ENCODE results near the gene KRTAP1-5. TPM values are rescaled to one million over a fixed set of nuclear protein-coding genes. Genes with fewer than 3 reads are reported as not detected.

KRTAP1-5 gene
- total and polyA plus RNA-seq, 2 donors (not counting 1 experiment from before 2014, with no cell fraction given): not detected

- DNase-seq (no peak), ATAC-seq (ENCODE audit: low read depth) (no peak)
- ChIA-PET POLR2A (no interaction called here), CTCF (interaction anchor here (0.6 kb wide), 1 partner anchor 436 kb away, joined by 3 read pairs; no protein-coding TSS in a partner anchor)
- no peak for TF ChIP-seq EZH2 (IDR thresholded peaks at IDR 0.05; ENCODE audit: borderline replicate concordance, insufficient read depth, low read depth, low read length, poor library complexity, severe bottlenecking)
- TF ChIP-seq, protein P1, sequence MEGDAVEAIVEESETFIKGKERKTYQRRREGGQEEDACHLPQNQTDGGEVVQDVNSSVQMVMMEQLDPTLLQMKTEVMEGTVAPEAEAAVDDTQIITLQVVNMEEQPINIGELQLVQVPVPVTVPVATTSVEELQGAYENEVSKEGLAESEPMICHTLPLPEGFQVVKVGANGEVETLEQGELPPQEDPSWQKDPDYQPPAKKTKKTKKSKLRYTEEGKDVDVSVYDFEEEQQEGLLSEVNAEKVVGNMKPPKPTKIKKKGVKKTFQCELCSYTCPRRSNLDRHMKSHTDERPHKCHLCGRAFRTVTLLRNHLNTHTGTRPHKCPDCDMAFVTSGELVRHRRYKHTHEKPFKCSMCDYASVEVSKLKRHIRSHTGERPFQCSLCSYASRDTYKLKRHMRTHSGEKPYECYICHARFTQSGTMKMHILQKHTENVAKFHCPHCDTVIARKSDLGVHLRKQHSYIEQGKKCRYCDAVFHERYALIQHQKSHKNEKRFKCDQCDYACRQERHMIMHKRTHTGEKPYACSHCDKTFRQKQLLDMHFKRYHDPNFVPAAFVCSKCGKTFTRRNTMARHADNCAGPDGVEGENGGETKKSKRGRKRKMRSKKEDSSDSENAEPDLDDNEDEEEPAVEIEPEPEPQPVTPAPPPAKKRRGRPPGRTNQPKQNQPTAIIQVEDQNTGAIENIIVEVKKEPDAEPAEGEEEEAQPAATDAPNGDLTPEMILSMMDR (IDR thresholded peaks at IDR 0.05): no peak
- H3K79me2 ChIP-seq (ENCODE audit: control insufficient read depth, insufficient read depth, low read length): no peaks in the 10 kb centered on the region
- no peak overlapping the region for H3K4me3 ChIP-seq (ENCODE audit: control extremely low read depth in 1 of 5, extremely low read depth in 1 of 5, insufficient read depth in 1 of 5, low read depth in 2 of 5, low read length in 4 of 5)
- Mint-ChIP-seq H3K27ac (no peak overlapping the region), H3K4me1 (no peaks in the 10 kb centered on the region), H3K9me3 (ENCODE audit: insufficient read depth) (no peaks in the 10 kb centered on the region), H3K27me3 (peaks cover 56% of the 10 kb centered on the region), H3K4me3 (no peak overlapping the region)
- no peak overlapping the region for H3K27ac ChIP-seq (ENCODE audit: low read length in 2 of 2)
- H3K9me3 ChIP-seq (ENCODE audit: control extremely low read depth in 1 of 3, control insufficient read depth in 2 of 3, insufficient read depth in 1 of 3, low read length in 2 of 3): no peaks in the 10 kb centered on the region
- intact Hi-C loops (cut with micrococcal nuclease): no loop called here
- H3K9ac ChIP-seq (ENCODE audit: low read length): no peak overlapping the region
- H2AFZ ChIP-seq (ENCODE audit: insufficient read depth, low read depth, low read length, poor library complexity, severe bottlenecking): no peak overlapping the region
- H3K27me3 ChIP-seq (replicated peaks in 1 of 4; ENCODE audit: control extremely low read depth in 1 of 4, control insufficient read depth in 3 of 4, insufficient read depth in 4 of 4, low read length in 3 of 4): peaks cover 0 to 10% (median 6%) of the 10 kb centered on the region in 4 experiments
- no peaks in the 10 kb centered on the region for H4K20me1 ChIP-seq (ENCODE audit: control insufficient read depth, insufficient read depth, low read length, poor library complexity, severe bottlenecking)
- H3K36me3 ChIP-seq (replicated peaks in 1 of 2; ENCODE audit: control extremely low read depth in 1 of 2, control insufficient read depth in 1 of 2, extremely low read depth in 1 of 2, insufficient read depth in 2 of 2, low read length in 1 of 2): no peaks in the 10 kb centered on the region
- WGBS (ENCODE audit: insufficient coverage): no CpG with 5 or more reads among the region's 1 CpG
- H3K4me1 ChIP-seq (ENCODE audit: control insufficient read depth in 2 of 2, insufficient read depth in 2 of 2, low read length in 2 of 2): no peaks in the 10 kb centered on the region
- no peak overlapping the region for H3K4me2 ChIP-seq (replicated peaks; ENCODE audit: low read depth, low read length, poor library complexity, severe bottlenecking)
Observed at GRCh38 chr17:40995116-40995515, 31.9 kb downstream of the KRTAP1-5 start.

- Mint-ChIP-seq H3K9me3 (ENCODE audit: insufficient read depth) (no peaks in the 10 kb centered on the region), H3K4me1 (no peaks in the 10 kb centered on the region)
- TF ChIP-seq, protein P1 (IDR thresholded peaks at IDR 0.05): no peak
- TF ChIP-seq EZH2 (IDR thresholded peaks at IDR 0.05; ENCODE audit: borderline replicate concordance, insufficient read depth, low read depth, low read length, poor library complexity, severe bottlenecking): no peak
Observed at GRCh38 chr17:40993839-40994238, 33.2 kb downstream of the KRTAP1-5 start, which contains the start of gene KRTAP3-3. TSS of gene KRTAP3-3 (minus strand) at chr17:40994164. CDS start at chr17:40994097, 67 bp downstream.

More at GRCh38 chr17:40993839-40994238, 33.2 kb downstream of the KRTAP1-5 start, which contains the start of gene KRTAP3-3:
- Histone ChIP-seq H3K4me2 (replicated peaks; ENCODE audit: low read depth, low read length, poor library complexity, severe bottlenecking) (no peak within 1 kb of the TSS), H3K79me2 (ENCODE audit: control insufficient read depth, insufficient read depth, low read length) (no peaks in the 10 kb centered on the region), H3K4me3 (ENCODE audit: control extremely low read depth in 1 of 5, extremely low read depth in 1 of 5, insufficient read depth in 1 of 5, low read depth in 2 of 5, low read length in 4 of 5) (no peak within 1 kb of the TSS), H2AFZ (ENCODE audit: insufficient read depth, low read depth, low read length, poor library complexity, severe bottlenecking) (no peak within 1 kb of the TSS), H4K20me1 (ENCODE audit: control insufficient read depth, insufficient read depth, low read length, poor library complexity, severe bottlenecking) (no peaks in the 10 kb centered on the region), H3K4me1 (ENCODE audit: control insufficient read depth in 2 of 2, insufficient read depth in 2 of 2, low read length in 2 of 2) (no peaks in the 10 kb centered on the region), H3K27me3 (replicated peaks in 1 of 4; ENCODE audit: control extremely low read depth in 1 of 4, control insufficient read depth in 3 of 4, insufficient read depth in 4 of 4, low read length in 3 of 4) (peaks cover 0 to 10% (median 6%) of the 10 kb centered on the region in 4 experiments), H3K36me3 (replicated peaks in 1 of 2; ENCODE audit: control extremely low read depth in 1 of 2, control insufficient read depth in 1 of 2, extremely low read depth in 1 of 2, insufficient read depth in 2 of 2, low read length in 1 of 2) (no peaks in the 10 kb centered on the region), H3K9me3 (ENCODE audit: control extremely low read depth in 1 of 3, control insufficient read depth in 2 of 3, insufficient read depth in 1 of 3, low read length in 2 of 3) (no peaks in the 10 kb centered on the region), H3K9ac (ENCODE audit: low read length) (no peak within 1 kb of the TSS), H3K27ac (ENCODE audit: low read length in 2 of 2) (no peak within 1 kb of the TSS)
- POLR2A ChIA-PET: no interaction called here
- 68% methylated on average over 4 of the region's 4 CpGs for WGBS (ENCODE audit: insufficient coverage)
- DNase-seq (no peak), ATAC-seq (ENCODE audit: low read depth) (no peak)
- CTCF ChIA-PET: no interaction called here
- H3K27me3 Mint-ChIP-seq: peaks cover 55% of the 10 kb centered on the region
- no peak within 1 kb of the TSS for H3K4me3 Mint-ChIP-seq
- intact Hi-C loops (cut with micrococcal nuclease): no loop called here
- H3K27ac Mint-ChIP-seq: no peak within 1 kb of the TSS

Data from B cell (primary cell).